HL-60 (cell line): Measurements from ENCODE around the gene TTLL8.

Source experiments
- CTCF ChIP-seq: IDR thresholded peaks from one replicate; pipeline ENCODE4 v1.5.1; 2011; ENCODE audit warnings: low read length, control low read depth, inconsistent platforms; ENCODE audit not compliant: insufficient read depth
- POLR2AphosphoS5 ChIP-seq: IDR thresholded peaks from 2 replicates; pipeline ENCODE4 v1.6.1; 2012; ENCODE audit warnings: low read depth
- REST ChIP-seq: IDR thresholded peaks from 2 replicates; pipeline ENCODE4 v1.6.1; 2012; ENCODE audit warnings: low read depth; ENCODE audit not compliant: insufficient replicate concordance
- SPI1 ChIP-seq: IDR thresholded peaks from 2 replicates; pipeline ENCODE4 v1.6.1; 2012; ENCODE audit warnings: low read depth, mild to moderate bottlenecking, borderline replicate concordance

DNA sequence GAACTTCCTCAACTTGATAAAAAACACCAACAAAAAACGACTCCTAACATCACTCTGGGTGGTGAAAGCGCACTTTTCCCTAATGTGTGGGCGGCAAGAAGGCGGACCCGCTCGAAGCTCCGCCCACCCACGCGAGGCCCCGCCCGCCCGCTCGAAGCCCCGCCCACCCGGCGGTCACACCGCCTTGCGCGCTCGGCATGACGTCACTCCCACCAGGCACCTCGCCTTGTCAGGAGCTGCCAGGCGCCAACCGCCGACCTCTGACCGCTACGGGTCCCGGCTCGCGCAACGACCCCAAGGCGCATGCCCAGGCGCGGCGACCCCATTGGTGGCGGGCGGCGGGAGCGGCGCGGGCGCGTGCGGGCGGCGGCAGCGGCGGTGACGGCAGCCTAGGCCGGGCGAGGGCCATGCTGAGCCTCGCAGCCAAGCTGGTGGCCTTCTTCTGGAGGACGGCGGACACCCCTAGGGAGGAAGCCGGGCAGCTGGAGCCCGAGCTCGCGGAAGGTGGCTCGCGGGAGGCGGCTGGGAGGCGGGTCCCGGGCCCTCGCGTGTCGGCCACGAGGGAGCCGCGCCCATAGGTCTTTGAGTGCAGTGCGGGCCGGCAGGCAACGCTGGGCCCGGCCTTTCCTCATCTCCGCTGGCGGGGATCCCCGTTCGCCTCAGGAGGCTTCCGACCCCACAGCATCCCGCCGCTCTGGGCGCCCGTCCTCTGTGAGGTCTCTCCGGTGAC lies 31.7 kb upstream of the TTLL8 start, which contains the start of gene MOV10L1:
- no peak for TF ChIP-seq REST
- TF ChIP-seq CTCF, result no peak
- no peak for TF ChIP-seq SPI1
- TF ChIP-seq POLR2AphosphoS5, result no peak
